GM19455 (cell line): ENCODE data around the gene ZNF831.

Source experiments
- ATAC-seq: cut with Tn5 transposase; IDR thresholded peaks from one replicate; pipeline ENCODE4 v1.9.1; 2021; ENCODE audit not compliant: unreplicated experiment

The ZNF831 gene

DNA sequence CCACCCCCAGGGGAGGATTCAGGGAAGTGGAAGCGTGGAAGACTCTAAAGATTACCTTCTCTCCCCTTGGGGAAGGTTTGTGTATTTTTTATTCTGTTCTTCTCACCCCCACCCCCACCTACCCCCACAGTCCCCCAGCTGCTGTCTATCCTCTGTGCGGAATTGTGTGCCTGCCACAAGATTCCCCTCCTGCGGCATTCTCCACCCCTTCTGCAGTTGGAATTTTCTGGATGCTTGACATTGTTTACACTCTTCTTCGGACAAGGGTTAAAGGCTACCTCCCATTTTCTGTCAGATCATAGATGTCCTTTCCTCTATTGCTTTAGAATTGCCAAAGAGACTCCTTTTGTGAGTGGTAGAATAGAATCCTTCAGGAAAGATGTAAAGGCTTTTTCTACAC is 76.4 kb downstream of the ZNF831 start:
- ATAC-seq, result no peak

DNA sequence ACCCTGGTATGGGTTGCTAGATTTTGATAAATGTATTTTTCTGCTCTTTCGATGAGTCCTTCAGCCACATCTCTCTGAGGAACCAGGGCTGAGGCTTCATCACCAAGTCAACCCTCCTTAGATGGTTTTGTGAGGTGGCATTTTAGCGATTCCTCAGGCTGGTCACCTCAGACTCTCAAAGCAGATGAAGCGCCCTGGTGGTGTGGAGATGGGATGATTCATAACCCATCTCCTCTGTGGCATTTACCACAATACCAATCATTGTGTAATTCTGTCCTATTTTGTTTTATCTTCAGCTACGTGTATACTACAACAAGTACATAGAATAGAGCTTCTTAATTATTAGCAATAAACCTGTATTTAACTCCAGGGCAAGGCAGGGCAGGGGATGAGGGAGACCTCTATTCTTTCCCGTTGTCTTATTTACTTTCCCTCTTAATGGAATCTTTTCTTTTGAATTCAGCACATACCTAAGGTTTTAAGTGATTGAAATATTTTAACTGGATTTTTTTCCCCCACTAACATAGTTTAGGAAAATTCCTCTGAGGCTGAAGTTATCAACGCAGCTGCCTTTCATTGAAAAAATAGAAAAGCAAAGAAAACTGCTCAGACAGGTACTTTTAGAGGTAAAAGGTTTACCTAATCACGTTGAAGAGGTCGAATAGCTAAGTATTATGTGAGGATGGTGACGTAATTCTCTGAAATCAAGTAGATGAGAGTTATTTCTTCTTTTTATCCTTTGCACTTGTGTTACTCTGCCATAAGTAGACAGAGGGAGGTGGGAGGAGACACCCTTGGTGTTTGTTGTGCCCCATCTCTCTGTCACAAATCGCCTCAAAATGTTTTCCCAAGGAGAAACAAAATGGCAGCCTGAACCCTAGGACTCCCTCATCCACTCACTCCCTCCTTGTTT is 79.3 kb downstream of the ZNF831 start:
- no peak for ATAC-seq

DNA sequence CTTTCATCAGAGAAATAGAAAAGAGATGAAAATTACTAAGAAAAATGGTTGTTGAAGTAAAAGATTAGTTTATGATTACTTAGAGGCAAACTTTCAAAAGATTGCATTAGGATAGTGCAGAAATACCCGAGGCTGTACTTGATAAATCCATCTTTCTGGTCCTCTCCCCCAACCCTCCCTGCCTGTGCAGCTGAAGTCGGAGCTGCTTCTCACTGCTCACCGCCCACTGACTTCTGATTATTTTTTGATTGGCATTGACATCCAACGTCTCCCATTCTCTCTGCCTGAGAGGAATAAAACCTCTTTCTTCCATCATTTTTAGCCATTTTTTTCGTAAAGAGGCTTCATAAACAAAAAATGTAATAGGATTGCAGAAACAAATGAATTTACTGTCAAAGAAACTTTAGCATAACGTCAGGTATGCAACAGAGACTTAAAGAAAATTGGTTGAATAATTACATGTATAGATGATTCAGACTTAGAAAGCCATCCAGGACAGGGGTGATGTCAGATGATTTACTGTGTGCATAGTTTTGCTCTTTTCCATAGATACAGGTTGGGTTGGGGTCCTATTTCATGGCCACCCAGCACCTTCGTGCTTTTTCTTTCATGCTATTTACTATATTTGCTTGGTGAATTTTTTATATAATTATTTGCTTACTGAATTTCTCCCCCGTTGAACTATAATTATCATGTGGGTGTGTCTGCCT is 83.2 kb downstream of the ZNF831 start:
- ATAC-seq, result no peak

DNA sequence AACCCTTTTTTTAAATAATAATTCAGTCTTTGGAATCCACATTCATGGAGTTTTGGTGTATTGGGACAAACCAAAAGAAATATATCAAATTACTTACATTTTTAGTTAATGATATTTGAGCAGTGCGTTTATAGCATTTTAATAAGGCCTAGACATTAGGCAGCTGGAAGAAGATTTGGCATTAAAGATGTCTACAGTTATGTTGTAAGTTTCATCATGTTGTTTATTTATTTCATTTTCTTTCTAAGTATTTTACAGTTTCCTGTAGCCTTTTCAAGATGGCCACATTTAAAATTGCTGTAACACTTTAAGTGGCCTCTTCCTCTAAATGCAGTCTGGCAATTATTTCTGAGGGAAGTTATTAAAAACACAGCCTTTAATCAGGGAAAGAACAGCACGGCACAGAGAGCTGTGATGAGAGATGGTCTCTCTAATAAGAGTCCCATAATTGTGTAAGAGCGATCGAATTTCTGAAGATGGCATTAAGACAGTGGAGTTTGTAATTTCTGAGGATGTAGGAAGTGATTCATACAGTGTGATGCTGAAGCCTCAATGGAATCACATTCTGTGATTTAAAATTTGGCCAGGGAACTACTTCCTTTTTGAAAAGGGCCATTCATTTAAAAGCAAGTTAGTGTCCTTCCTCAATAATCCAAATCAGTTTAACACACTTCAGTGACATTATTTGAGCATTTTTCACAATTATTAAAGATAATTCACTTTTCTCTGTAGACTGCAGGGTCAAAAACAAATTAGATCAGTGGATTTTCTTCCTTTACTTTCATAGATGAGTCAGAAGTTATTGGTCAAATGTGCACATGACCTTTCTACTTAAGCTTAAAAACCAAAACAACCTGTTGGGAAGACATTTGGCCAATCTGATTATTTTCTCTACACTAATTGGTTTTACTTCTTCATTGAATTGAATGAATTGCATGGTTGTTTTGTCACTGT is 84.4 kb downstream of the ZNF831 start:
- ATAC-seq, result no peak

DNA sequence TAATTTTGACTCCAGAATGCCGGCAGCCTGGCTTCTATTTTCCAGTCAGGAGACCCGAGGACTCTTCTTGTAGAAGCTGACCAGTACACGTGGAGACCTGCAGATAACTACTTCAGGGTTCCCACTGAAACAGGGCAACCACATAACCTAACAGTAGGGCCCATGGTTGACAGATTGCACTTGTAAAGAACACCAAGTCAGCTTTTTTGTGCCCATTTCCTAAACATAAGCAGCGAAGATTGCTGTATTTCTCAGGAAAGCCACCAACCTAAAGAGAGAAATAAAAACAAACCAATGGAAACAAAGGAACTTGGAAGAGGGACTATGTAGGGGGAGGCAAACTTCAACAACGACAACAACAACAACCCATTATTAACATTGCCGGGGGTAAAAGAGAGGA is 86.7 kb downstream of the ZNF831 start:
- ATAC-seq, result no peak

DNA sequence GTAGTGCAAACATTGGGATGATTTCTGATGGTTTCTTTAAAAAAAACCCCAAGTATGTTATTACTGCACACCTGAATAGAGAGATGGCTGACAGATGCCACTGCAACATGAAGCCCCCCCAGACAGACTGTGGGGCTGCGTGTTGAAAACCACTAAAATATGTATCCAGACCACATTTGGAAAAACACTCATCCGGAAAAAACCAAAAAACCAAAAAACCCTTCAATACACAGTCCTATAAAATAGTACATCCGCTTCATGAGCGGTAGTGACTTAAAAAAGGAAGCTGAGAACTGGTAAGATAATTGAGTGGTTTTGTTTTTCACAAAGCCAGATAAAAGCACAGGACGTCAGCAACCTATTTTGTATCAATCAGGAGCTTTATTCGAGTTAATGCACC is 89.7 kb downstream of the ZNF831 start:
- ATAC-seq, result no peak

DNA sequence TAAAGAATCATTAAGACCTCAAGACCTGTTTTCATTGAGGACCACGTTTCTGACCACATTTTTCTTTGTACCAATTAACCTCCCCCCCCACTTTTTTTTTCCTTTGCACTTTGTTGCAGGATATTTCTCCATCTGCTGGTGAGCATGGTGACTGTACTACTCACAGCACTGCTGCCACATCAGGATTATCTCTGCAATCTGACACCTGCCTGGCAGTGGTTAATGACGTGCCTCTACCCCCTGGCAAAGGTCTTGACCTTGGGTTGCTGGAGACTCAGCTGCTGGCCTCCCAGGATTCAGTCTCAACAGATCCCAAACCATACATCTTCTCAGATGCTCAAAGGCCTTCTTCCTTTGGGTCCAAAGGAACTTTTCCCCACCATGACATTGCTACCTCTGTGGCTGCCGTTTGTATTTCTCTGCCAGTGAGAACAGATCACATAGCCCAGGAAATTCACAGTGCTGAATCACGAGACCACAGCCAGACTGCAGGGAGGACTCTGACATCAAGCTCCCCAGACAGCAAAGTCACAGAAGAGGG is 90.2 kb downstream of the ZNF831 start:
- ATAC-seq, result no peak

DNA sequence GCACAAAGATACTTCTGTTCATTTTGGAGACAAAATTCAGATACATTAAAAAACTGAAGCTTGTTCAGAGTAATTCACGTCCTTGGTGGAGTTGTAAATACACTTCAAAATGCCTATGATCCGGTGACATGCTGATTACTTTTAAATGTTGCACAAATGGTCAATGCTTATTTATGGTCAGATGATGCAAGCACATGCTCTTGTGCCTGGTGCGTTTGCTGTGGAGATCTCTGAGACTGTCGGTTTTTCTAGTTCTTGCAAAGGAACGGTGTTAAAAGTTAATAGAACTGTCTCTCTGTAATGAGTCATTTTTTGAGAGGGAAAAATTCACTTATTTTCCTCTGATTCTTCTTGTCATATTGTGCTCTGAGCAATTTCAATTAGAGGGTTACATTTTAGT is 91.6 kb downstream of the ZNF831 start:
- ATAC-seq, result no peak

DNA sequence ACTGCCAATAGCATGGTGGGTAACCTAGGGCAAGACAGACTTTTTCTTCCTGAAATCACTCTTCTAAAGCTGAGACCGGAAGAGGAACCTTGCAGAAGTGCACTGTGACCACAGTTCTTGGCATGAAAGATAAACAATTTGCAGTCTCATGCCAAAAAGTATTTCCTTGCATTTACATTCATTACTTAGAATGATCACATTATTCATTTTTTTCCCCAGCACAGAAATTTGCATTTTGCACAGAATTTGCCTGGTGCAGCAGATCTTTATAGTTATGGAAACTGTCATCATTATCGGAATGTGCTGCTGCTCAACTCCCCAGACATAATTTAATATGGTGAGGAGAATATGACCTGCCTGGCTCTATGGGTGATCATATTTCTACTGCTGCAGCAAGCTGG is 94.6 kb downstream of the ZNF831 start:
- no peak for ATAC-seq

DNA sequence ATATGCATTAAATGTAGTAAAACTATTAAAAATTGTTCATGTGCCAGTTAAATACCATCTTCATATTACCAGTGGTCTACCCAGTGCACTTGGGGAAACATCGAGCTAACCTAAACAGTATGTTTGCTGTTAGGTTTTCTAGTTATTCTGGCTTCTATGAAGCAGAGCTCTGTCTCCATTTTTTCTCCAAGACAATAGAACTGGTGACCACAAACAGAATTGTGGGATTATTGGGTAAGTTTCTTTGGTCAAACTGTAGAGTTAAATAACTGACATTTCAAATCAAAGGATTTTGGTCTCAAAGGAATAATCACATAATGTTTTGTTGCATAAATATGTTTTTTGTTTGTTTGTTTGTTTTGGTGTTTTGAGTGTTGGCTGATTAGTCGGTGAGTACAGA is 96.3 kb downstream of the ZNF831 start:
- no peak for ATAC-seq

DNA sequence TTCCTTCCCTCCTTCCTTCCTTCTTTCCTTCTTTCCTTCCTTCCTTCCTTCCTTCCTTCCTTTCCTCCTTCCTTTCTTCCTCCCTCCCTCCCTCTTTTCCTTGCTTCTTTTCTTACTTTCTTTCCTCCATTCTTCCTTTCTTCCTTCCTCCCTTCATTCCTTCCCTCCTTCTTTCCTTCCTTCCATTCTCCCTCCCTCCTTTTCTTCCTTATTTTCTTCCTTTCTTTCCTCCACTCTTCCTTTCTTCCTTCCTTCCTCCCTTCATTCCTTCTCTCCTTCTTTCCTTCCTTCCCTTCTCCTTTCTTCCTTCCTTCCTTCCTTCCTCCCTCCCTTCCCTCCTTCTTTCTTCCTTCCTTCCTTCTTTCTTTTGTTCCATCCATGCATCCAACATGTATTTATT is 101.7 kb downstream of the ZNF831 start:
- ATAC-seq, result no peak

DNA sequence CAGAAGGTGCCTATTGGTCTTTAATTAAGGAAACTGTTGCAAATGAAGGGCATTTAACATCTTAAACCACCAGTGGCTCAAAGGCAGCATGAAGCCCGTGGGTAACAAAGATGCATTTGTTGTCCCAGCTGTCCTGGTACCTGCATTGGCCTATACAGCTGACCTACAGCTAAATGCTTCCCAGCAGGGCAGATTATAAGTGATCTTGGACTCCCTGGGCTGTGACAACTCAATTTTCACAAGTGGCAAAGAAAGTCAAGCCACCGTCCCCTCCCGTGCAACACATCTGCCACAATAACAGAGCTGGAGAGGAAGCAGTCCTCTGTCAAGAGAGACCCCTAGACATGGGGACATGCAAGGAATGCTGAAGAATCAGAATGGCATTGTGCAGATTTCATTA is 105.2 kb downstream of the ZNF831 start:
- ATAC-seq, result no peak

DNA sequence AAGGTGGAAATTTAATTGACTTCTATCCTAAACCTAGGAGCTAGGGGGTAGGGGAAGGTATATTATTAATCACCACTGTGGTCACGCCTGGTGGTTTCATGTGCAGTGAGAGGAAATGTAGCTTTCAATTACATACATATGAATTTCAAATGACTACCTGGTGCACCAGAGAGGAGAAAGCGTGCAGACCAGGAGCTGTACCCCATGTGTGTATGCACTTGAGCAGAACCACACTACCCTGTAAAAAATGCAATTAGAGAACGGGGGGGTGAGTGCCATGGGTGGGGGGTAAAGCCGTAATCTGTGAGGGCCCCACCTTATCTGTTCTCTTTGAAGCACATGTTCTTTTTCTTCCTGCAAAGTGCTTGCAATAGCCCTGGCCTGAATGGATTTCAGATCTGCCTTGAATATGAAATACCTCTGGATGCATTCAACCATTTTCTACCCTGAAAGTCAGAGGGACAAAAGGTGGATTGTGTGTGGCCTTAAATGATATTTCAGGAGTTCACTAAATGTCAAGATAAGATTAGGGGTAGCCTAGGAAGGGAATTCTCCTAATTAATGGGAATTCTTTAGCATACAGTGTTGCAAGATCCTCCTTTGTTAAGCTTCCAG is 105.9 kb downstream of the ZNF831 start:
- ATAC-seq, result no peak

DNA sequence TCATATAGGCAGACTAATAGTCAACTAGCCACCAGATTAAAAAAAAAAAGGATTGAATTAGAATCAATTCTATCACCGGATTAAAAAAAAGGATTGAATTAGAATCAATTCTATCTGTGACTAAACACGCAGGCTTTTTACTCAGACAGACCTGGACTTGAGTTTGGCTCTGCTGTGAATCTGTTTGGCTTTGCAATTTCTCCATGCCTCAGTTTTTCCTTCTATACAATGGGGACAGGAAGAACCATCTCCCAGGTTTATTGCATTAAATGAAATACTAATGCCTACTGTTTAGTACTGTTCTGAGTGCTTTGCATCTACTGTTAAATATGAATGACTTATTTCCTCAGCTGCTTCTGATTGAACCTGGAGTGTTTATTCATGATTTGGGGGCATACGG is 106.8 kb downstream of the ZNF831 start:
- ATAC-seq, result no peak

DNA sequence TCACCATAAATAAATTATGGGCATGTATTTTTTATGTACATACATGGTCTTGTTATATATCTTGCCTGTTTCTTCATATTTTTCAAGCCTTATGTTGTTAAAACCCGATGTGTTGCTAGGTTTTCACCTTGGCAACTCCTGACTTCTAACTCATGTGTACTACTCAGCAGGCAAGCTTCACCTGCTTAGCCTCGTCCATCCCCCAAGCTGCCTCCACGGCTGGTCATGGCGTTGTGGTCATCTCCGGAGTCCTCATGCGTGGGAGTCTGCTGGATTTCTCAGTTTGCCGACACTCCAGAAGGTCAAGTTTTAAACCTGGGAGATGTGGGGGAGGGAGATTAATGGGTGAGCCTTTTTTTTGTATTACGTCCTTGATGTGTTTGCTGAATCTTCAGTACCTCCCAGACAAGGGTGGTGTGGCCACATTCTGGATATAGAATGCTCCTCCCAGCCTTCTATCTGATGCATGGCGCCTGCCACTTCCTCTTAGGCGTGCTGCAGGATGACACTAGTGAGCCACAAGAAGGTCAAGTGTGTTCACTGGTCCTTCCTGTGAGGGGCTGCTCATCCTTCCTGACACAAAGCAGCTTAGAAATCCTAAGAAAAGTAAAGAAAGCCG is 110.2 kb downstream of the ZNF831 start:
- ATAC-seq, result no peak

DNA sequence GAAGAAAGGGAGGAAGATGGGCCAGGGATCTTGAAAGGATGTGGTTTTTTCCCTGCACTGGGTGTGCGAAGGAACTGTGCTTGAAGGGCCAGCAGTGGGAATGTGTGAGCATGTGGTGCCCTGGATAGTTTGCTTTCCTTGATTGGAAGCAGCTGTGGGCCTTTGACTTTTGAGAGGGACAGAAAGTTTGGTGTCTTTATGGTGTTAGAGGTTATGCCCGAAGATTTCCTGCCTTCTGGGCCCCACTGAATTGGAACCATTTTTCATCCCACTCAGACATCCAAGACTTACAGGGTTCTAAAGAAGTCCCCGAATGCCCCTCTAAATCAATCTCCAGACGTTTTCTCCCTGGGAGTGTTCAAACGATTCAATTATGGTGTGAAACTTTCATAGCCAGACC is 113.3 kb downstream of the ZNF831 start:
- ATAC-seq, result no peak

DNA sequence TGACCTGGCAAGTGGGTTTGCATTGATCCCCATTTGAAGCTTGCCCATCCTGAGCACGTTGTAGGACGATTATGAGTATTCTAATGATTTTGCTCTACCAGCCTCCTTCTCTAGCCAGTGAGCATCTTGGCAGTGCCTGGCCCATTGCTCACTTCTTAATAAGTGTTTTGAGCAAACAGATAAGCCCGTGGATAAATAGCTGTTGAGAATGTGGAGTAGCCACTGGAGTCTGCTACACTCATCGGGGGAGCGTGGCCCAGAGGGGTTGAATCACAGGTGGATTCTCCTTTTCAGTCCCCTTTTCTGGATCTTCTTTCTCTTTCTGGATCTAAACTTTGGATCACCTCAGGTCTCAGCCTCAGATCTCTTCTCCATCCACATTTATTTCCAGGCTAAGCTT is 120.8 kb downstream of the ZNF831 start:
- no peak for ATAC-seq

DNA sequence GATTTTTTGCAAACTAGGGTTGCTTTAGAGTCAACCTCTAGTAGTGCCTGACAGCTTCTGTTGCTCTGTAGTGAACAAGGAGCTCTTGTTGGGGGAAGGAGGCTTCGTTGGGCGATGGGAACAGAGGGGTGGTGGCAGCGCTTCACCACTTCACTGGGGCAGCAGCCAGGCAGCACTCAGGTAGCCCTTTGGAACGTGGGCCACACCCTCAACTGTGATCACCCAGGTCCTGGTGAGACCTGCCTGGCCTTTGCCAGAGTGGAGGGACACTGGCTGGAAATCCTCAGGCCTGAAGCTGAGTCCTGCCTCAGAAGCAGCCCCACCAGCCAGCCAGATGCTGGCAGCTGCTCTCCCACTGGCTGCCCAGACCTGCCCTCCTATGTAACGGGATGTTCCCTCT is 126.4 kb downstream of the ZNF831 start:
- no peak for ATAC-seq

DNA sequence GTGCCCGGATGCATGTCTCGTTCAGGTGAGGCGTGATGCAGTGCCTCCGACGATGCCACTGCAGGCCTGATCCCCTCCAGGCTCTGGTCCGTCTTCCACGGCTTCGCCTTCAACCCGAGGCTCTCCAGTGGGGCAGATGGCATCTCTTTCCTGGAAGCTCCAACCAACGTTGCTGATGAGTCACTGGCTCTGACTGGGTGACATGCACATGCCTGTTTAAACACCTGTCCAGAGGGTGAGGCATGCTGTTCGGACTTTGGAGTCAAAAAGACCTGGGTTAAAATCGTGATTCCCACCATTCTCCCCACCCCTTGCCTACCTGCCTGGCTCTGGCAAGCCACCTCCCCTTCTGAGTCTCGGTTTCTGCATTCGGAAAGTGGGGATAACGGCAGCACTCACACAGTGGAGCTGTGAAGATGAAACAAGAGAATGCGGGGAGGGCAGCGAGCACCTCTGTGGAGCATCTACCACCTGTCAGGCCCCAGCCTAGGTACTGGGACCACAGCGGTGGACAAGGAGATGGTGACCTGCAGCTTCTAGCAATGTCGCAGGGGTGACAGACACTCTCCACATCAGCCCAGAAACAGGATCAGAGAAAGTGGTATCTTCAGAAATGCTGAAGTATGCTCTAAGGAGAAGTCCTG is 128.2 kb downstream of the ZNF831 start:
- ATAC-seq, result no peak

DNA sequence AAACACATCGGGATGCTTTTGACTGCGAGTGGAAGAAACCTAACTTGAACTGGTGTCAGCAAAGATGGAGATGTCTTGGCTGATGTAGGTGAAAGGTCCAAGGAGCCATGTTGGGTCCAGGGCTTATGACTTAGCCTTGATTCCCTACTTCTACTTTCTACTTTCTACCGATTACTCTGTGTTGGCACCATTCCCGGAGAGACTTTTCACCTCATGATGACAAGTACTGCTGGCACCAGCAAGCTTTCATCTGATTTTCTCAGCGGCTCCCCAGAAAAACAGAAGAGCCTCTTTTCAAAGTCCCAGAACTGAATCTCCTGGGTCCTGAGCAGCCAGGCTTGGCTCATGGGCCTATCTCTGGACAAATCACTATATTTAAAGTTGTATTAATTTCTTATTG is 131.9 kb downstream of the ZNF831 start:
- ATAC-seq, result no peak
